ENCODE results near the gene RNF144A. TPM values are rescaled to one million over a fixed set of nuclear protein-coding genes. Genes with fewer than 3 reads are reported as not detected.

Gene RNF144A
- total RNA-seq, 1 donor from 2014 or later, result 23.5 TPM

DNA sequence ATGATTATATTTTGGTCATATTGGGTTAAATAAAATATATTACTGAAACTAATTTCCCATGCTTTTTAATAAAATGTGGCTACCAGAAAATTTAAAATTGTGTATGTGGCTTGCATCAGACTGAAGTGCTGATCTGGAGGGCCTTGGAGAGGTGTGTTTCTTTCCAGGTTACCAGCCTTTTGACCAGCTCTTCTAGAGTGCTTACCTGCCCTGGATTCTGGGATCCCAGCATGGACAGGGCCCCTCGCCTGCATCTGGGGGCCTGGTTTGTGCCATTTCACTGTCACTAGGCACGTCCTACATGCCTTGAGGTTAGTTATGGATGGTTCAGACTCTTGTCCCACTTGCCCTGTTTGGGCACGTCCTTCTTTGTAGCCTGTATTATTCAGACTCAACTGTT, 10.5 kb downstream of the RNF144A start:
- H3K4me3 ChIP-seq (ENCODE audit: low read depth, low read length), result no peak overlapping the region
- H3K36me3 ChIP-seq (ENCODE audit: control insufficient read depth, insufficient read depth, low read length), result no peaks in the 10 kb centered on the region
- H3K27me3 ChIP-seq (ENCODE audit: control insufficient read depth, insufficient read depth, low read length), result no peaks in the 10 kb centered on the region
- DNase-seq (ENCODE audit: low read depth), result no peak
- TF ChIP-seq, protein P1, sequence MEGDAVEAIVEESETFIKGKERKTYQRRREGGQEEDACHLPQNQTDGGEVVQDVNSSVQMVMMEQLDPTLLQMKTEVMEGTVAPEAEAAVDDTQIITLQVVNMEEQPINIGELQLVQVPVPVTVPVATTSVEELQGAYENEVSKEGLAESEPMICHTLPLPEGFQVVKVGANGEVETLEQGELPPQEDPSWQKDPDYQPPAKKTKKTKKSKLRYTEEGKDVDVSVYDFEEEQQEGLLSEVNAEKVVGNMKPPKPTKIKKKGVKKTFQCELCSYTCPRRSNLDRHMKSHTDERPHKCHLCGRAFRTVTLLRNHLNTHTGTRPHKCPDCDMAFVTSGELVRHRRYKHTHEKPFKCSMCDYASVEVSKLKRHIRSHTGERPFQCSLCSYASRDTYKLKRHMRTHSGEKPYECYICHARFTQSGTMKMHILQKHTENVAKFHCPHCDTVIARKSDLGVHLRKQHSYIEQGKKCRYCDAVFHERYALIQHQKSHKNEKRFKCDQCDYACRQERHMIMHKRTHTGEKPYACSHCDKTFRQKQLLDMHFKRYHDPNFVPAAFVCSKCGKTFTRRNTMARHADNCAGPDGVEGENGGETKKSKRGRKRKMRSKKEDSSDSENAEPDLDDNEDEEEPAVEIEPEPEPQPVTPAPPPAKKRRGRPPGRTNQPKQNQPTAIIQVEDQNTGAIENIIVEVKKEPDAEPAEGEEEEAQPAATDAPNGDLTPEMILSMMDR (IDR thresholded peaks at IDR 0.05; ENCODE audit: insufficient read depth, low read length, poor library complexity, severe bottlenecking), result no peak

DNA sequence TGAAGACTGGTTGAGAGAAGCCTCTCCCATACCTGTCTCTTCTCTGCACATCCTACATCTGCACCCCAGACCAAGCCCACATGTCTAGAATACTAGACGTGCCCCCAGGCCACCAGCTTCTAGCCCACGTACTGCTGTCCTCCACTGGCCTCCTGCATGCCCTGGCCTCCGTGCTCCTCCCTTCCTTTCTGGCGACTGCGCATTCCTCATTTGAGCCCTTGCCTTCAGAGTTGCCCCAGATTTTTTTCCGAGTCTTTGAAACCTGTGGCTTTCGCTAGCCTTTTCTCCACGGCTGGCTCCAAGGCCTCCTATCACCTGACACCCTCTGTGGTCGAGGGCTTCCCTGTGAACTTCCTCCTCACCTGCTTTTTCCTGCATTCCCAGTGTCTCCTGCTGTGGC, 11.2 kb downstream of the RNF144A start:
- TF ChIP-seq, protein P1 (IDR thresholded peaks at IDR 0.05; ENCODE audit: insufficient read depth, low read length, poor library complexity, severe bottlenecking), result no peak
- no peaks in the 10 kb centered on the region for H3K27me3 ChIP-seq (ENCODE audit: control insufficient read depth, insufficient read depth, low read length)
- no peak for DNase-seq (ENCODE audit: low read depth)
- H3K4me3 ChIP-seq (ENCODE audit: low read depth, low read length), result no peak overlapping the region
- no peaks in the 10 kb centered on the region for H3K36me3 ChIP-seq (ENCODE audit: control insufficient read depth, insufficient read depth, low read length)

DNA sequence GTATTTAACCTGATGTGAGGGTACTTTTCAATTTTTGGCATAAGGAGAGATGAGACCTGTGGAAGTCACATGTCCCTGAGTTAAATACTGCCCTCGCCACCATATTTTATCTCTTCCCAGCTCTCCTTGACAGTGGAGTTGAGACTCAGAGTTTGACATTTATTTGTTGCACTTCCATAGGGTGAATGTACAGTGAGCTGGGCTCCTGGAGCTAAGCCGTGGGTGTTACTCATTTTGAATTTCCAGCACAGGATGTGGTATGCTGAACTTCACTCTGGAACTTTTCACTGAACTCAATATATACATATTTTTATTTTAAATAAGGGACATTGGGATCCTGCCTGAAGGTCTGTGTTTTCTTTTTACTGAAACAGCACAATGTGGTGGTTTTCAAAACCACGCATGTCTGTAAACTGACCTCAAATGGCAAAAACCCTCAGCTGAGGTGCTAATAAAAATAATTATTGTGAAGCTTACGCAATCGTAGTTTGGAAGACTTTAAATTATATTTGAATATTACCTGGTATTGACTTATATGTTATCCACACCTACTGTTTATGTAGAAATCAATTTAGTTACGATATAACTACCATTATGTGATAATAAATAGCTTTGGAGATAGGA, 12.1 kb downstream of the RNF144A start:
- no peaks in the 10 kb centered on the region for H3K36me3 ChIP-seq (ENCODE audit: control insufficient read depth, insufficient read depth, low read length)
- DNase-seq (ENCODE audit: low read depth), result no peak
- TF ChIP-seq, protein P1 (IDR thresholded peaks at IDR 0.05; ENCODE audit: insufficient read depth, low read length, poor library complexity, severe bottlenecking), result no peak
- no peaks in the 10 kb centered on the region for H3K27me3 ChIP-seq (ENCODE audit: control insufficient read depth, insufficient read depth, low read length)
- no peak overlapping the region for H3K4me3 ChIP-seq (ENCODE audit: low read depth, low read length)

DNA sequence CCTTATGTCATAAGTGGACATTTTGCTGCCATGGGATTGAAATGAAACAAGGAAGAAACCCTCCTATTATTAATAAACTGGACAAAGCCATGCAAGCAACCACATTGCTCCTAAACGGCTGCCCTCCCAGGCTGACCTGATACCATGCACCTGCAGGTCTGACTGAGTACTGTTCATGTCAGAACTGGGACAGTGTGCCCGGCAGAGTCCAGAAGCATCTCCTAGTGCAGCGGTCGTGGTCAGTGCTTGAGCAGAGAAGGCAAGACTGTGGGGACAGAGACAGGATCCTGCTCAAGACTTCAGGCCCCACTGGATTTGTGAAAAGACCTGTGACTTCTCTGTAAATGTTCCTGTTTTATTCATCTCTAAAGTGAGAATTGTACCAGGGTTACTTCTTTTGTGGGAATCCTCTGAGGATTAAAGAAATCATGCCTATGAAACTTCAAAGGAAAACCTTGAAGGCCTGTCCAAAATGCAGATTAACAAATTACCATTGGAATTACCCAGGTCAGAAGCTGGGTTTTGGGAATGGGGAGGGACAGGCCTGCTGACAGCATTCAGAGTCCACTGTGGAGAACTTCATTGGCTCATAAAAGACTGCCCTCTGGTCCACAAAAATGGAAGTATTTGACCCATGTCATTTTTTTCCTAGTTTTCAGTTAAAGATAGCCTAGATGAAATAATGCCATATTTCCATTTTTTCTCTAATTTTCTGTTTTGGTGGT, 13.9 kb downstream of the RNF144A start:
- no peak for DNase-seq (ENCODE audit: low read depth)
- TF ChIP-seq, protein P1 (IDR thresholded peaks at IDR 0.05; ENCODE audit: insufficient read depth, low read length, poor library complexity, severe bottlenecking), result no peak
- Histone ChIP-seq H3K36me3 (ENCODE audit: control insufficient read depth, insufficient read depth, low read length) (no peaks in the 10 kb centered on the region), H3K4me3 (ENCODE audit: low read depth, low read length) (no peak overlapping the region), H3K27me3 (ENCODE audit: control insufficient read depth, insufficient read depth, low read length) (no peaks in the 10 kb centered on the region)

DNA sequence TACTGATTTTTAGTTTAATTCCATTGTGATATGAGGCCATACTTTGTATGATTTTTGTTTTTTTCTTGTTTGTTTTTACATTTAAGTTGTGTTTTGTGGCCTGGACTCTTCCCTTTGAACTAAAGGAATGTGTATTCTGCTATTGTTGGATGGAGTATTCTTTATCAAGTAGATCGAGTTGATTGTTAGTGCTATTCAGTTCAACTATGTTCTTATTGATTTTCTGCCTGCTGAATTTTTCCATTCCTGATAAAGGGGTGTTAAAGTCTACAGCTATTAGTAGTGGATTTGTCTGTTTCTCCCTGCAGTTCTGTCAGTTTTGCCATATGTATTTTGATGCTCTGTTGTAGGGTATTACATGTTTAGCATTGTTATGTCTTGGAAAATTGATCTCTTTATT, 14.5 kb downstream of the RNF144A start:
- H3K4me3 ChIP-seq (ENCODE audit: low read depth, low read length), result no peak overlapping the region
- H3K27me3 ChIP-seq (ENCODE audit: control insufficient read depth, insufficient read depth, low read length), result no peaks in the 10 kb centered on the region
- TF ChIP-seq, protein P1 (IDR thresholded peaks at IDR 0.05; ENCODE audit: insufficient read depth, low read length, poor library complexity, severe bottlenecking), result no peak
- no peaks in the 10 kb centered on the region for H3K36me3 ChIP-seq (ENCODE audit: control insufficient read depth, insufficient read depth, low read length)
- DNase-seq (ENCODE audit: low read depth), result no peak
